ENCODE measurements around the gene CCL1. TPM values are rescaled to one million over a fixed set of nuclear protein-coding genes. Genes with fewer than 3 reads are reported as not detected.

Gene CCL1
- total RNA-seq, 1 donor from 2014 or later = not detected

- Histone ChIP-seq H2AFZ (replicated peaks) (no peak overlapping the region), H3K79me2 (ENCODE audit: low read depth) (no peaks in the 10 kb centered on the region), H3K4me2 (no peak overlapping the region), H3K9me3 (ENCODE audit: low read depth) (no peaks in the 10 kb centered on the region), H3K27ac (no peak overlapping the region), H3F3A (ENCODE audit: low read depth) (no peaks in the 10 kb centered on the region), H3K4me3 (no peak overlapping the region), H3K4me1 (peaks cover 5% of the 10 kb centered on the region), H3K27me3 (no peaks in the 10 kb centered on the region), H3K9ac (no peak overlapping the region), H3K36me3 (no peaks in the 10 kb centered on the region), H4K20me1 (ENCODE audit: low read depth) (no peaks in the 10 kb centered on the region)
- Mint-ChIP-seq H3K4me1 (peaks cover 7% of the 10 kb centered on the region), H3K27ac (no peak overlapping the region), H3K36me3 (no peaks in the 10 kb centered on the region), H3K27me3 (ENCODE audit: insufficient read depth, low read depth) (peaks cover 9% of the 10 kb centered on the region), H3K4me3 (no peak overlapping the region), H3K9me3 (no peaks in the 10 kb centered on the region)
- TF ChIP-seq EZH2phosphoT487 (IDR thresholded peaks at IDR 0.05) = no peak
- no peak for TF ChIP-seq EZH2 (IDR thresholded peaks at IDR 0.05)
- TF ChIP-seq CTCF (IDR thresholded peaks at IDR 0.05) = no peak
- no peak for DNase-seq (ENCODE audit: low spot score)
These were observed 36.7 kb upstream of the CCL1 start for GRCh38 chr17:34399725-34400124.

- no peak overlapping the region for H3K4me2 ChIP-seq
- Mint-ChIP-seq H3K4me3 (no peak overlapping the region), H3K27ac (no peak overlapping the region), H3K36me3 (no peaks in the 10 kb centered on the region), H3K9me3 (no peaks in the 10 kb centered on the region), H3K4me1 (peaks cover 7% of the 10 kb centered on the region), H3K27me3 (ENCODE audit: insufficient read depth, low read depth) (peaks cover 9% of the 10 kb centered on the region)
- no peak overlapping the region for H2AFZ ChIP-seq (replicated peaks)
- no peak overlapping the region for H3K4me3 ChIP-seq
- H3K9me3 ChIP-seq (ENCODE audit: low read depth) = no peaks in the 10 kb centered on the region
- no peaks in the 10 kb centered on the region for H3K79me2 ChIP-seq (ENCODE audit: low read depth)
- H3K4me1 ChIP-seq = peaks cover 5% of the 10 kb centered on the region
- no peaks in the 10 kb centered on the region for H3K36me3 ChIP-seq
- no peak for DNase-seq (ENCODE audit: low spot score)
- H4K20me1 ChIP-seq (ENCODE audit: low read depth) = no peaks in the 10 kb centered on the region
- H3K27ac ChIP-seq = no peak overlapping the region
- H3K27me3 ChIP-seq = no peaks in the 10 kb centered on the region
- H3F3A ChIP-seq (ENCODE audit: low read depth) = no peaks in the 10 kb centered on the region
- no peak overlapping the region for H3K9ac ChIP-seq
- TF ChIP-seq EZH2 (IDR thresholded peaks at IDR 0.05) (no peak), EZH2phosphoT487 (IDR thresholded peaks at IDR 0.05) (no peak), CTCF (IDR thresholded peaks at IDR 0.05) (no peak)
These were observed 36.0 kb upstream of the CCL1 start for GRCh38 chr17:34398990-34399389.

- Histone ChIP-seq H3K79me2 (ENCODE audit: low read depth) (no peaks in the 10 kb centered on the region), H3K27me3 (no peaks in the 10 kb centered on the region), H3K27ac (no peak overlapping the region), H2AFZ (replicated peaks) (no peak overlapping the region), H3K4me2 (no peak overlapping the region), H3F3A (ENCODE audit: low read depth) (no peaks in the 10 kb centered on the region), H3K4me1 (peaks cover 5% of the 10 kb centered on the region), H3K9ac (no peak overlapping the region), H3K36me3 (no peaks in the 10 kb centered on the region), H3K4me3 (no peak overlapping the region), H4K20me1 (ENCODE audit: low read depth) (no peaks in the 10 kb centered on the region), H3K9me3 (ENCODE audit: low read depth) (no peaks in the 10 kb centered on the region)
- Mint-ChIP-seq H3K36me3 (no peaks in the 10 kb centered on the region), H3K27ac (no peak overlapping the region), H3K4me3 (no peak overlapping the region), H3K9me3 (no peaks in the 10 kb centered on the region), H3K27me3 (ENCODE audit: insufficient read depth, low read depth) (peaks cover 9% of the 10 kb centered on the region), H3K4me1 (peaks cover 7% of the 10 kb centered on the region)
- no peak for TF ChIP-seq CTCF (IDR thresholded peaks at IDR 0.05)
- no peak for DNase-seq (ENCODE audit: low spot score)
These were observed 34.2 kb upstream of the CCL1 start for GRCh38 chr17:34397265-34397664.

DNA sequence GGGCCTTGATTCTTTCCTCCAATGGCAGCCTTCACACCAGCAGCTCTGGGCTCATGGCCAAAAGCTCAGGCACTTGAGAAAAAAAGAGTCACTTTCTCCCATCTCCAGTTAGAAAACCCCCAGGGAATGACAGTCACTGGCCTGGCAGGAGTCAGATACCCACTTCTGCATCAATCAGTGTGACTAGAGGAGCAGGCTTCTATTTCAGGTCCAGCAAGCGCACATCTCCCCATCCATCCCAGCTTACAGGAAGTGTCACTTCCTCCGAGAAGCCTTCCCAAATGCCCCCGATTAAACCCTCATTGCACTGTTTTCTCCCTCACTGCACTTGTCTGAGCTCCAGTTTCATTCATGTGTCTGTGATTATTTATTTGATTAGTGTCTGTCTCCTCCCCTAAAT lies 30.4 kb upstream of the CCL1 start:
- DNase-seq (ENCODE audit: low spot score) = no peak
- Mint-ChIP-seq H3K9me3 (no peaks in the 10 kb centered on the region), H3K4me1 (no peaks in the 10 kb centered on the region)

More for the DNA sequence above, 30.4 kb upstream of the CCL1 start:
- Histone ChIP-seq H3K9ac (no peak overlapping the region), H3K36me3 (no peaks in the 10 kb centered on the region), H2AFZ (replicated peaks) (no peak overlapping the region), H3K27ac (no peak overlapping the region), H3K9me3 (ENCODE audit: low read depth) (no peaks in the 10 kb centered on the region), H3F3A (ENCODE audit: low read depth) (no peaks in the 10 kb centered on the region), H3K79me2 (ENCODE audit: low read depth) (no peaks in the 10 kb centered on the region), H3K4me1 (no peaks in the 10 kb centered on the region), H3K4me2 (no peak overlapping the region), H3K27me3 (no peaks in the 10 kb centered on the region), H3K4me3 (no peak overlapping the region), H4K20me1 (ENCODE audit: low read depth) (no peaks in the 10 kb centered on the region)
- no peaks in the 10 kb centered on the region for H3K36me3 Mint-ChIP-seq
- no peak overlapping the region for H3K4me3 Mint-ChIP-seq
- peaks cover 6% of the 10 kb centered on the region for H3K27me3 Mint-ChIP-seq (ENCODE audit: insufficient read depth, low read depth)
- TF ChIP-seq CTCF (IDR thresholded peaks at IDR 0.05) (no peak), EZH2phosphoT487 (IDR thresholded peaks at IDR 0.05) (no peak), EZH2 (IDR thresholded peaks at IDR 0.05) (no peak)
- H3K27ac Mint-ChIP-seq = no peak overlapping the region
